ENCODE data around the gene ITSN2.

Gene ITSN2

DNA sequence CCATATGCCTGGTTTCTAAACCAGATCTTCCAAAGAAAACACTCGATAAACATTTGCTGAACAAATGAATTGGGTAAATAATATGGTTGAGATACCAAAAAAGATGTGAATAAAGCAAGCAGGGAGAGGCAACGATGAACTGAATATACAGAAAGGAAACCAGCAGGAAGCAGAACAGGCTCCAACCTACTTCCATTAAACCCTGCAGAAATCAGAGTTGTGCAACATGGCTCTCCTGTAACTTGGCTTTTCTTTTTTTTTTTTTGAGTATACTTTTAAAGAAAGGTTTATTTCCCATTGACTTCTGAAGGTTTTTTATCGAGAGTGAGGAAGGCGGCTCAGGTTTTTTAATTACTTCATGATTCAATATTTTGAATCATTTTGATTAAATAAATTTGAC lies 23.5 kb downstream of the ITSN2 start:
- no peak for DNase-seq

DNA sequence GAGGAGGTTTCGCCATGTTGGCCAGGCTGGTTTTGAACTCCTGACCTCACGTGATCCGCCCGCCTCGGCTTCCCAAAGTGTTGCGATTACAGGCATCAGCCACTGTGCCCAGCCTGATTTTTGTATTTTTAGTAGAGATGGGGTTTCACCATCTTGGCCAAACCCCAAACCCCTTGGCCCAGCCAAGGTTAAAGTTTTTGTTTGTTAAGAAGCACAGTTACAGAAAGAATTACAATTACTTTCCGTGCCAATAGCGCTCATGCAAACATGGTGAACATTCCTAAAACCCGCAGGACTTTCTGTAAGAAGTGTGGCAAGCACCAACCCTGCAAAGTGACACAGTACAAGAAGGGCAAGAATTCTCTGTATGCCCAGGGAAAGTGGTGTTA lies 26.1 kb downstream of the ITSN2 start:
- DNase-seq, result no peak

DNA sequence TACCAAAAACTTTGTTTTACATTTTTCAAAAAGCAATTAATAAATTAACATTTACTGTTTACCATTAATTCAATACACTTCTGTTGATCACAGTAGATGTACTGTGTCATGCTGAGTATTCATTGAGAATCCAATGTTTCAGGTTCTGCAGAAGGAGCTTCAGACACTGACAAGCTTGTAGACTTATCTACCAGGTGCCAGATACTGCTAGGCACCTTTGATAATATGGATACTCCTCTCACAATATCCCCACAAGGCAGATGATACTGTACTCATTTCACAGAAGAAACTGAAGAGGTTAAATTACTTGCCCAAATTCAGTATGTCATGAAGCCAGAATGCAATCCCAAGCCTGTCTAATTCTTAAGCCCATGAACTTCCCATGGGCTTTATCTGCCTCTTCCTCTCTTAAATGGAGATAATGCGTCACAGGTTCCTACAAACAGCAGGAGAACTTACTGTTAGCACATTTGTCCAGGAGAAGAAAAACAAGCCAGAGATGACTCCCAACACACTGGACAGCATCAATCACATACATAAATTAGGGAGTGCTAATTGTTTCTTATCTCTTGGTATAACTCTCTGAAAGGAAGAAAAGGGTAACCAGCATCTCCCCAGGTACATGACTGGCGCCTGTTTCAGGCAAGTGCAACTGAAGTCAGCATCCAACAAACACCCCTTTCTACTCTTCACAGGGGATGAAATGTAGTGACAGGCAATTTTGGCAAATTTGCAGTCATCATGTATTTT lies 27.4 kb downstream of the ITSN2 start:
- no peak for DNase-seq

DNA sequence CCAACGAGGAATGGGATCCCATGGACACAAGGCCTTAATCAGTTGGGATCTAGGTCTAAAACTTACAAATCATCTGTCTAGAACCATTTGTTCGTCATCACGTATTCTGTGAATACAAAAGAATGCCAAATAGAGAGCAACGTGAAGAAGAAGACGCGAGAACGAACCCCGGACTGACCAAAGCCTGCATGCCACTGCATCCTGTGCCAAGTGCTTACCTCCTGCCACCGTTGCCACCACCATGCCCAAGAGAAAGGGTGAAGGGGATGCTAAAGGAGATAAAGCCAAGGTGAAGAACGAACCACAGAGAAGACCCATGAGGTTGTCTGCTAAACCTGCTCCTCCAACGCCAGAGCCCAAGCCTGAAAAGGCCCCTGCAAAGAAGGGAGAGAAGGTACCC lies 30.2 kb downstream of the ITSN2 start:
- no peak for DNase-seq

DNA sequence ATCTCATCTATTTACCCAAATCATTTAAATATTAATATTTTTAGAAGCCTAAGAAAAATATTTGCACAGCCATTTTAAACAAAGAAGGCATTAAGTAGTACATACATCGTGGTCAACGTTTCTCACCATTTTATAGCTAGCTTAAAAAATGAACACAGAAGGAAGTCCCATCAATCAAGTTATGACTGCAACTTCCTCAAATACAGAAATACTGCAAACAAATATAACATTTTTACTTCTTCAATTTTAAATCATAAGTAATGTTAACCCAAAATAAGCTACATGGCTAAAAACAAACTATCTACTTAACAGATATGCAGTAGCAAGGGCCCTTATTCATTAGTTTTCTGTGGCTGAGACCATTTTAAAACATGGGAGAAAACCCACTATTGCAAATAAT lies 30.6 kb downstream of the ITSN2 start:
- DNase-seq, result no peak

DNA sequence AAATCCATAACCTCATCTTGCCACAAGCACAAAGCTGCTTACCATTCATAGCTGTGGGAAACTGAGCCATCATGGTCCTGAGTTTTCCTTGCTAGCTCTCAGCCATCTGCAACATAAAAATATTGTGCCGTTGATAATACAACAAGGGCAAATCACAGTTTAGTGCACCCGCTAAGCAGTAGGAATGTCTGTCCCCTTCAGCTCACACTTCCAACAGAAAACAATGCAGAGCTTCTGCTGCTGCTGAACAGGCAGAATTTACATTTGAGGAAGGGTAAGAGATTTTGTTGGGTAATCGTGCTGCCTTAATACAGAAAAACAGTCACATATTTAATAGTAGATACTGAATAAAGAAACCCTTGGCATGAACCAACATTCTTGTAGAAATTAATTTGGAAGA lies 32.3 kb downstream of the ITSN2 start:
- DNase-seq, result no peak

DNA sequence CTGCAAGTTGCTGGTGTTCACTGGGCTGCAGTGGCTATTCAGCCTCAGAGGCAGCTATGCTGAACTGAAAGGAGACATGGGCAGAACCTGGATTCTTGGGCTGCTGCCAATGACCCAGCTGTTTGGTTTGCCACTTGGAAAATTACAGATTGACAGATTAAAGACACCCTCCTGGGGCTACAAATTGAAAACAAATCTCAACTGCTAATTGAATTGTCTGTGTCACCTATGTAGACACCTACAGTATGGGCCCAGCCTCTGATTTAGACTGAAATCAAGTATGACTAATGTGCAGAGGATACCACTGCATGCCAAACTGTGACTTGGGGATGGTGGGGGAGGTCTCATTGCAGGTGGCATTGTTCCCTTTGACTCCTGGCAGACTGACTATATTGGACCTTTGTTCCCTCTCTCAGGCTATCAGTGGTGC lies 42.8 kb downstream of the ITSN2 start:
- peak in 3 of 56 donors; percentile 2 to 20 (median 8) for DNase-seq

DNA sequence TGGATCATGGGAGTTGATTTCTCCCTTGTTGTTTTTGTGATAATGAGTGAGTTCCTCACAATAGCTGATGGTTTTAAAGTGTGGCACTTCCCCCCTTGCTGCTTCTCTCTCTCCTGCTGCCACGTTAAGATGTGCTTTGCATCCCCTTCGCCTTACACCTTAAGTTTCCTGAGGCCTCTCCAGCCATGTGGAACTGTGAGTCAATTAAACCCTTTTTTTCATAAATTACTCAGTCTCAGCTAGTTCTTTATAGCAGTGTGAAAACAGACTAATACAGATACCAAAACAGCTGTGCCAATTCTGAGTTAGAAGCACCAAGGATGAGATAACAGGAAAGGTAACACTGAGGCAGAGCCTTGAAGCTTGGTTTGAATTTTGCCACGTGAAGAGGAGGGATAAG lies 44.7 kb downstream of the ITSN2 start:
- no peak for DNase-seq

DNA sequence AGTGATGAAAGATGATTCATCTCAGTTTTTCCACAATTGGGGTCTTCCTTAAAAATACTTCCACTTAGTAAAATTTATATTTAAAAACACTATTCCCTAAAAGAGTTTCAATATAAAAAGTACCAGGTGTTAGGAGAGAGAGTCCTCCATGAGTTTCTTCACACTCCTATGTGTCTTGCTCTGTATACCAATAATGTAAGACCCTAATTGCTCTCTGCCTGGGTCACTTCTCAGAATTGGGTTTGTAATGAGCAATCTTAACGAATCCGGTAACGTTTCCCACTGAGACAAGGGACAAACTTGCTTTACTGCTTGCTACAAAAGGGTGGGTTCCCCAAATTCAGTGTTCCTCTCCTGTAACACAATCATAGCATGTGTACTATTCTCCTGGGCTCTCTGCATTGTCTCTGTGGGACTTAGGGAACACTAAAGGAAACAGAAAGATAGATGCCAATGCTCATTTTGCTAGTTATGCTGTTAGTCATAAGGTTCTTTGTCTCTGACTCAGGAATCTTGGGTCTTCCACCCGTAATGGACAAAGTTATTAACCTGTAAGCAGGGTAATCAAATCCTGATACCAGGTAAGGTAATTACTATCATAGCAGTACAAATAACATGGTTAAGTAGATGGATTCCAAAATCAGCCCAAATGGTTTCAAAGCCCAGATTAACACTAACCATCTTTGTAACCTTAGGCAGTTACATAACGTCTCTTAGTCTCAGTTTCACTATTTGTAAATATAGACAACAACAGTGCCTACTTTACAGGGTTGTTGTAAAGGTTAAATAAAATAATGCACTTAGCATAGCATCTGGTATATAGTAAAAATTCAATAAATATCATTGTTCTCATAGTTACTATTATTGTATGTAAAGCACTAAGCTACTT lies 46.3 kb downstream of the ITSN2 start:
- DNase-seq, result no peak

DNA sequence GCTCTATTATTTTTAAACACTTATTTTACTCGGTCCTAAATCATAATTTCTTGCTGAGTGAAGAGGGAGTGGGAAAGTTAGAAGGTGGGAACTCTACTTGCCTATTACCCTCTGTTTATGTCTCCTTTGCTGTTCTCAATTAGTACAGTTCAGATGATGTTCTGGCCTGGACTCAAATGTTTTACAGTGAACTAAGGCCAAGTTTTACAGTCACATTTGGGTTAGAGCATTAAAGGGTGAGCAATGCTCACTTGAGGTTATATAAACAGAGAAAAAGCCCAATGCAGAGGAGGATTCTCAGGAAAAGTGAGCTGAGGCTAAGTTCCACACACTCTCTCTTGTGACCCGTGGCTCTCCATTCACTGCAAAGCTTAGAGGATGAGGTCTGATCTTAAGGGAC lies 52.4 kb downstream of the ITSN2 start:
- DNase-seq, result no peak

DNA sequence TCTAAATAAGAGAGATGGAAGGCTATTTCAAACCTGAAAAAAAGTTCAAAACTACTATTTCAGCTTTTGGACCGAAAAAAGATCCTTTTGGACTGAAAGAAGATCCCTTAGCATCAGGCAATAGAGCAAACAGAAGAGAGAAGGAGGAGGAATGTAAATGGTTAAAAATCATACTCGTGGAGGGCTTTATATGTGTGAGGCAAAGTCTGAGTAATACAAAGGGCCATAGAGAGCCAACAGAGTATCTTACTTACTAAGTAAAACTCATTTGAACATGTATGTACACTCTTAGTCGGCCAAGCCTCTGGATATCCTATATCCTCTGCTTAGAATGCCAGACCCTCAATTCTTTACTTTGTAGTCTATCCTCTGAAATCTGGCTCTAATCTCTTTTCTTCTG lies 55.7 kb downstream of the ITSN2 start:
- DNase-seq, result no peak

DNA sequence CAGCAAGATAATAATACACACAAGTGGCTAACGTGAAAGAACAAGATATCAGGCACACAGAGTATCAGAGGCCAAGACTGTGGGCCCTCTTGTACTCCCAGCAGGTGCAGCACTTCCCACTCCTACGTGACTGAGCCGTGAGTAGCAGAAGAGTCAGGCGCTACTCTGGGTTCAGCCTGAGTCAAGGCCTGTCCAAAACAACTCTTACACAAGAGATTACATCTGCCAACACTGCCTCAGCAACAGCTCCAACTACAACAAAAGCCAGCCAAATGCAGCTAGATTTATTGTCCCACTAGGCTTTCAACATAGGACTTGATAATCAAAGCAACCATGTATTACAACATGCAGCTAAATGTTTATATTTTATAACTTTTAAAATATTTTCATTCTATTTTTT lies 56.2 kb downstream of the ITSN2 start:
- peak in 31 of 56 donors; percentile 4 to 62 (median 21) for DNase-seq

DNA sequence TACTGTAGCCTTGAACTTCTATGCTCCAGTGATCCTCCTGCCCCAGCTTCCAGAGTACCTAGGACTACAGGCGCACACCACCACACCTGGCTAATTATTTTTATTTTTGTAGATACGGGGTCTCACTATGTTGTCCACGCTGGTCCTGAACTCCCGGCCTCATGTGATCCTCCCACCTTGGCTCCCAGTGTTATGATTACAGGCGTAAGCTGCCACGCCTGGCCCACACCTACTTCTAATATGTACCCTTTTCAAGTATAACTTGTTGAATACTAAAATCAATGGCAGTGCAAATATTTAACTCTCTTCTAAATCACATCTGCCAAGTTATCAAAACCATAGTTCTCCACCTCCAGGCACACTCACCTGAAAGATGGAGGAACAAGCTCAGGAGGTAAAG lies 58.7 kb downstream of the ITSN2 start:
- DNase-seq, result no peak

DNA sequence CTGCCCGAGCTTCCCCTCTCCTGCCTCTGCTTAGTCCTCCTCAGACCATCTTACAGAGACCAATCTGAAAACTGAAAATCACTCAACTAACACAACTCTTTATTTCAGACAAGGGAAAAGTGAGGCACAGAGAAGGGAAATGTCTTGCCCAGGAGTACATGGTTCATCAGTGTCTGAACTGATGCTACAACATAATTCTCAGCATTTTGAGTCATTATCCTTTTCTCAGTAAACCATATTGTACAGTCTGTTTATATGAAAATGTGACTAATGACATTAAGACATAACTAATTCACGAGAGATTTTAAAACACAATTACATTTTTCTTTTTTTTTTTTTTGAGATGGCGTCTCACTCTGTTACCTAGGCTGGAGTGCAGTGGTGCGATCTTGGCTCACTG lies 62.7 kb downstream of the ITSN2 start:
- no peak for DNase-seq

DNA sequence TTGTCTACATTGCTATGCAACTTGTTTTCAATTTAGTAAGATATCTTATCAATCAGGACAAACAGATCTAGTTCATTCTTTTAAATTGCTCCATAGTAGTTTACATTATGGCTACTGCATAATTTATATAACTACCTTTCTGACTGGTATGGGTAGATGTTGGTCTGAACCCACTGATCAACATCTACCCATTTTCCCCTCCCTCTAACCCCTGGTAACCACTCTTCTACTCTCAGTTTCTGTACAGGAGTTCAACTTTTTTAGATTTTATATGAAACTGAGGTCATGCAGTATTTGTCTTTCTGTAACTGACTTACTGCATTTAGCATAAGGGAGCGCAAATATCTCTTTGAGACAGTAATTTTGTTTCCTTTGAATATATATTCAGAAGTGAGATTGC lies 73.2 kb downstream of the ITSN2 start:
- no peak for DNase-seq

DNA sequence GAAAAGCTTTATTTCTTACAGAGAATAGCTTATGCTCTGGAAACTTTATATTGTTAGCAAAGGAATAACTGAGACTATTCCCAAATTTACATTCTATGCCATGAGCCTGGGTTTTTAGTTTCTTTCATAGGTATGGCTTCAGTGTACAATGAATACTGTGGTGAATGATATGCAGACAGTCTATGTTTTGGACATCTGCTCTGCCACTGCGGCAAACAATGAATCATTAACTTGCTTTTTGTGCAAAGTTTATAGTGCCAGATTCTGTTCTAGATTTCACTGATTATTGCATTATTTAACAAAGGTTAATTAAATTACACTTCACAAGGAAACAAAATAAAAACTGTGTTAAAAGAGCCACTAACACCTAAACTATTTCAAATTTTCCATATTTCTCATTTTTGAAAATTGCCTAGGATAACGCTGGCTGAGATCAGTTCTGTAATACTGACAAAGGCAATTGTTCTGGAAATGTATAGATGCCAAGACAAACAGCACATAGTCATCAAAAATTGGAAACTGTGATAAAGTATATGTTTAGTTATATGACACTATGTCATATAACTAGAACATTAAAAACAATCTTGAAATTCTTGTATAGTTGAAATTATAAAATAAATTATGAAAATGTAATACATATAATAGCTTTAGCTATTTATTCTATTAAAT lies 74.7 kb downstream of the ITSN2 start:
- DNase-seq, result no peak

DNA sequence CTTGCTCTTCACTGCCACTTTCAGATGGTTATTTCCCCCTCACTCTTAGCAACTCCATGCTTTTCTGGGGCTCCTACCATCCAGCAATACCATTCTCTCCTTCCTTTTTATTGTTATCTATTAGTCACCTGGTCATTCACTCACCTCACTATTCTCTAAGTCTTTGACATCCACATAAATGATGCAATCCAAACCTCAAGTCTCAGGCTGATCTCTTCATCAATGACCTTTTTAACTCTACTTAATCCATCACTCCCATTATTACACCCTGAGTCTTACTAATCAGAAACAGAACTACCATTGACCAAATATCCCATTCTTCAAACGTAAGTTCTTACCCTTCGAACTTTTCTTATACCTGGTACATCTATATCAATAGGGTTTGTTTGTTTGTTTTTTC lies 79.7 kb downstream of the ITSN2 start:
- no peak for DNase-seq

DNA sequence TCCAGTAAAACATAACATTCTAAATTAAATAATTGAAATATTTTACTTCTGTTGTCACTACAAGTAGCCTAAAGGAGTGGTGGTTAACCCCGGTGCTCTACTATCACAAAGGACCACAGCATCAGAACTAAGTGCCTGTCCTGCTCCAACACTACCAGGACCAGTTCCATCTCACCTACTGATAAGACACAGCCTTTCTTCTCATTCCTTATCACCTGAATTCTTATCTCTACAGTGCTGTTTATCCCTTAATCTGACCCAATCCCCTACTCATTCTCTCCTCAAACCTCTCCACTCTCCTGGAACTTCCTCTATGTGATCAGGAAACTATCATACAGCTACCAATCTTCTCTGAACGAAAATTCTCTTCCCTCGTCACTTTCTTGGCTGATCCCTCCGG lies 80.2 kb downstream of the ITSN2 start:
- DNase-seq, result no peak

DNA sequence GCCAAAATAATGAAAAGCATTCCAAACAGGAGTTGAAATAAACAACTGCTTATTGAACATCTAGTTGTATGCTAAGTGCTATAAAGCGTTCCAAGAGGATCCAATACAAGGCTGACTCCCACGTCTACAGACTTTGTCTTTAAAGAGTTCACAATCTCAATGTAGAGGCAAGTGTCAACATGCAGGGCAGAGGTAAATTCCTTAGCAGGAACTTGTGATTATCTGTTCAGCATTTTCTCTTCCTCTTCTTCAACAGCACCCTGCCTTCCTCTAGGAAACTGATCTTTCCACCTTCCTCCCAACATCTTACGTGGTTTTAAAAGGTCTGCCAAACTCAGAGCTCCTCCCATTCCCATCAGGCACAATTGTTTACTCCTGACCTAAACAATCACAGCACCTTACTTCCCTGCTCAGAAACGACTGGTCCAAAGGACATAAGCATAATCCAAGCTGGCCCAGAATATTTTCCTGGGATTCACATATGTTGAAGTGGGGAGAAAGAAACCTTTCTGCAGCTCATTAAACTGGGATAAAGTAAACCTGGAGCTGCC lies 83.9 kb downstream of the ITSN2 start:
- no peak for DNase-seq

DNA sequence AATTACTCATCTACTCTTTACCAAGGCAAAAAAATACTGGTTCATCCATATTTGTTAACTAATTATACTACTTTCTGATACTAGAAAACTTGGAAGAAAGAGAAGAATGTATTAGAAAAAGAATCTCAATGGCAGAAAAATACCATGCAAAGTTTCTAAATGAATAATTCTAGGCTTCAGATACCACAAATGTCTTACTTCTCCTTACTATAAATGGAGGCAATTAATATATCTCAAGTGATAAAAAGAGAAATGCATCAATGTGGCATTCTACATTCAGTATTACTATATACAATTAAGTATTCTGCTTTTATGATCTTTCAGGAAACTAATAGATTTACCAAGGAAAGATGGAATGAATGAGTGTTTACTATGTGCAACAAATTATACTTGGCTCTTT lies 85.5 kb downstream of the ITSN2 start:
- no peak for DNase-seq

DNA sequence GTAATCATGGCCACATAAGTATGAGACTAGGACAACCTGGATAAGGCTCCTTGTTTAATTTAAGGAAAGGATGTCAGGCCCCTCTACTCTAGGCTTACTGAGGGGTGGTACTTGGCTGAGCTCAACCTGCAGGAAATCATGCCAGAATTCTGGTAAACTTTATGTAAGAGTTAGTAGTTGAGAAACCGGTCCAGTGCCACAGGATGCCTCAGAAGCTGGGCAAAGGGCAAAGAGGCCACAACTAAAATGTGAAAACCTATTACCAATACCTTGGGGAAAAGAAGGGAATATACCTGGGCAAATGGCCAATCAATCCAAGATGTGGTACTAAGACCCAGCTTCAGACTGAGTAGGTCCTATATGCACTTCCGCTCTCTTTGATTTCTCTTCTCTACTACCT lies 86.7 kb downstream of the ITSN2 start:
- no peak for DNase-seq

DNA sequence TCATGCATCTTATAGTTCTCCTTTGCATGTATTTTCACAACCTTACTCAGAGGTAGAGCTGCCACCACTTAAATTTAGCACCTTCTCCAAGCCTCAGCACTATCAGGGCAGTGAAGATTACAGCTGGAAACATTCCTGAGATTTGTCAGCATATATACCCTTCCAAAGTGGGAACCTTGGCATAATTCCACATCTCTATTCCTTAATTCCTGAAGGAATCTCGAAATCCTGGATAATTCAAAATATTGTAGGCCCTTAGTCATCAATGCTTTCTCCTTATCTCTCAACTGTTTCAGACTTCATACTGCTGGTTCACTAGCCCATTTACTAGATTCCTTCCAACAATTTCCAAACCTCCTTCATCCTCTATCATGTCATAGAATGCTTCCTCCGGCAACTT lies 87.4 kb downstream of the ITSN2 start:
- DNase-seq, result no peak
